ENCODE results near the gene CRELD2.

Gene CRELD2

DNA sequence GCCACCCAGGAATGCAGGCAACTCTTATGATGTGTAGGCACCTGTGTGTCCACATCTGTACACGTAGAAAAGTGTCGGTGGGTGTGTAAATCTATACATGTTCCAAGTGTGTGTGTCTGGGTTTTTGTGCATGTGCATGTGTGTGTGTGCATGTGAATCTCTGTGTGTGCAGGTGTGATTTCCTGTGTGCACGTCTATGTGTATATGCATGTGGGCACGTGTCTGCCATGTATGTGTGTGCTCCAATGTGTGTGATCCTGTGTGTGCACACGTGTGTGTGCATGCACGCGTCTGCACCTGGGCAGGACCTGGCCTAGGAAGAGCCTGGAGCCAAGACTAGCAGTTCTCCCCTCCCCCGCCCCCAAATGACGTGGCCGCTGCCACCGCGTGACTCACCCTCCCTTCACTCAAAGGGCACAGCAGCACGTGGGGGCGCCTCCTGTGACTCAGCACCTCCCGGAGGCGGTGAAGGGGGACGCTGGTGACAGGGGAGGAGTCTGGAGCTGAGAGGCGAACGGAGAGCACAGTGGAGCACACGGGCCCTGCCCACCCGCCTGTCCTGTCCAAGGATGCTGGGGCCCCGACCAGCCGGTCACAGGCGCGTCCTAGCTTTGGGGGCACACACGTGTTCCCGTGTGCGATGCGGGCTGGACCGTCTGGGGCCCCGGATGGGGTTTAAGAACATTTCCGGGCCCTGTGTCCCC, 52.2 kb downstream of the CRELD2 start:
- no peak for FAIRE-seq

GRCh38 chr22:49971232-49972162, 53.1 kb downstream of the CRELD2 start:
- no peak for FAIRE-seq

DNA sequence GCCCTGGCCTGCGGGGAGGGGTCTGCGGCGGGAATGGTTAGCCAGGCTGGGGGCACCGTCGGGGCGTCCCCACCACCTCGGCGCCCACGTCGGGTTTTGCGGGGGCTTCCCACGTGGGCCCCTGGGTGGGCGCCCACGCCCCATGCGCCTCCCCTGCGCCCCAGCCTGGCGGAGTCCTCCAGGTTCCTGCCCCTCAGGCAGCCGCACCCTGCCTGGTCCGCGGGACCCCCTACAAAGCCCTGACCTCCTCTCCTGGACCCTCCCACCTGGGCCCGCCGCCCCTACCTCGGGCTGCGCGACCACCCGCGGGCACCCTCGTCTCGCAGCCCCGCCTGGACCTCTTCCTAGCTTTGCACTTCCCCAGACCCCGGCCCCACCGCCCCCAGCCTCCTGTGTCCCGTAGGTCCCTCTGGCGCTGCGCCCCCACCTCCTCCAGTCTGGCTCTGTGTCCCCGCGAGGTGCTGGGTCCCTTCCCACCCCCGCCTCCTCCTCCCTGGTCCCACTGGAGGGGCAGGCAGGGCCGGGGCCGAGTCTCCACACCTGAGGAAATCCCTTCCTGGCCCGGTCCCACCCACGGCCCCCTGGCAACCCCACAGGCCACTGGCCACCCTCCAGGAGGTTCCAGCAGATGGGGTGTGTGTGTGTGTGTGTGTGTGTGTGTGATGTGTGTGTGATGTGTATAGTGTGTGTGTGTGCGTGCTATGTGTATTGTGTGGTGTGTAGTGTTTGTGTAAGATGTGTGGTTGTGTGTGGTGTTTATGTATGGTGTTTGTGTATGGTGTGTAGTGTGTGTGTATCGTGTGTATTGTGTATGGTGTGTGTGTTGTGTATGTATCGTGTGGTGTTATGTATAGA, 54.0 kb downstream of the CRELD2 start:
- no peak for FAIRE-seq

GRCh38 chr22:49973018-49973961, 54.9 kb downstream of the CRELD2 start:
- FAIRE-seq, result no peak

- FAIRE-seq, result no peak
Measured at GRCh38 chr22:49975543-49976389, 57.3 kb downstream of the CRELD2 start.

DNA sequence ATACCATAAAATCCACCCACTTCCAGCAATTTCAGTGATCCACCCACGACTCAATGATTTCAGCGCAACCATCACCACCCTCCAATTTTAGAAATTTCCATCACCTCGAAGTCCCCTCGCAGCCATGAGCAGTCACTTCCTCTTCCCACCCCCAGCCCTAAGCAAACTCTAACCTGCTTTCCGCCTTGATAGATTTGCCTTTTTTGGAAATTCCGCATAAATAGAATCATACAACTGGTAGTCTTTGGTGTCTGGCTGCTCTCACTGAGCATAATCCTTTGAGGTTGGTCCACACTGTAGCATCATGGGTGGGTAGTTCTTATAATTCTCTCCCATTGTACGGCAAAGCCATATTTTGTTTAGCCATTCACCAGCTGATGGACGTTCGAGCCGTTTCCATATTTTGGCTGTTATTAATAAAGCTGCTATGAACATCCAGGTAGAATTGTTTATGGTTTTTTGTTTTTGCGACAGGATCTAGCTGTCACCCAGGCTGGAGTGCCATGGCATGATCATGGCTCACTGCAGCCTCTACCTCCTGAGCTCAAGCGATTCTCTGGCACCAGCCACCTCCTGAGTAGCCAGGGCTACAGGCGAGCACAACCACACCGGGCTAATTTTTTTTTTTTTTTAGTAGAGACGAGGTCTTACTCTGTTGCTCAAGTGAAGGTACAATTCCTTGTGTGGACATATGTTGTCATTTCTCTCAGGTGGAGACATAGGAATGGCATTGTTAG, 58.2 kb downstream of the CRELD2 start:
- FAIRE-seq, result no peak

All from colon (tissue), 2 donors.